Mesothelial cell of epicardium (in vitro differentiated cells): ENCODE data around the gene SELENOS. TPM values are rescaled to one million over a fixed set of nuclear protein-coding genes. Genes with fewer than 3 reads are reported as not detected.
A peak's percentile ranks its signal among the peaks of the same experiment; 100 is the strongest.

ENCODE experiments used
- DNase-seq, 2 experiments: peaks; one replicate each; pipeline ENCODE4 v3.0.0; 2021; ENCODE audit warnings: low spot score in 2 of 2; ENCODE audit not compliant: unreplicated experiment in 2 of 2
- H3K27ac Mint-ChIP-seq: 2 replicates; pipeline ENCODE4 v1.8.0; 2021; ENCODE audit warnings: mixed read lengths
- H3K27me3 Mint-ChIP-seq: 2 replicates; pipeline ENCODE4 v1.8.0; 2021; ENCODE audit warnings: low read depth, mixed read lengths
- H3K36me3 Mint-ChIP-seq: 2 replicates; pipeline ENCODE4 v1.8.0; 2021; ENCODE audit warnings: mixed read lengths
- H3K4me1 Mint-ChIP-seq: 2 replicates; pipeline ENCODE4 v1.8.0; 2021; ENCODE audit warnings: mixed read lengths
- H3K4me3 Mint-ChIP-seq: 2 replicates; pipeline ENCODE4 v1.8.0; 2021; ENCODE audit warnings: mild to moderate bottlenecking, moderate library complexity, mixed read lengths
- H3K9me3 Mint-ChIP-seq: 2 replicates; pipeline ENCODE4 v1.8.0; 2021; ENCODE audit warnings: mixed read lengths
- total RNA-seq: library from RNA; stranded (reverse); gene quantifications from 3 replicates; pipeline ENCODE4 v1.2.1, GENCODE V29; 2021
- TF ChIP-seq, protein P1 (sequence below): fragments of 200-600 bp; sonication (generic); IDR thresholded peaks from one replicate; pipeline ENCODE4 v1.5.0; 2021; ENCODE audit warnings: antibody characterized with exemption; ENCODE audit not compliant: unreplicated experiment

Gene SELENOS
- total RNA-seq, 1 donor from 2014 or later, result 38.1 TPM

- TF ChIP-seq, protein P1, sequence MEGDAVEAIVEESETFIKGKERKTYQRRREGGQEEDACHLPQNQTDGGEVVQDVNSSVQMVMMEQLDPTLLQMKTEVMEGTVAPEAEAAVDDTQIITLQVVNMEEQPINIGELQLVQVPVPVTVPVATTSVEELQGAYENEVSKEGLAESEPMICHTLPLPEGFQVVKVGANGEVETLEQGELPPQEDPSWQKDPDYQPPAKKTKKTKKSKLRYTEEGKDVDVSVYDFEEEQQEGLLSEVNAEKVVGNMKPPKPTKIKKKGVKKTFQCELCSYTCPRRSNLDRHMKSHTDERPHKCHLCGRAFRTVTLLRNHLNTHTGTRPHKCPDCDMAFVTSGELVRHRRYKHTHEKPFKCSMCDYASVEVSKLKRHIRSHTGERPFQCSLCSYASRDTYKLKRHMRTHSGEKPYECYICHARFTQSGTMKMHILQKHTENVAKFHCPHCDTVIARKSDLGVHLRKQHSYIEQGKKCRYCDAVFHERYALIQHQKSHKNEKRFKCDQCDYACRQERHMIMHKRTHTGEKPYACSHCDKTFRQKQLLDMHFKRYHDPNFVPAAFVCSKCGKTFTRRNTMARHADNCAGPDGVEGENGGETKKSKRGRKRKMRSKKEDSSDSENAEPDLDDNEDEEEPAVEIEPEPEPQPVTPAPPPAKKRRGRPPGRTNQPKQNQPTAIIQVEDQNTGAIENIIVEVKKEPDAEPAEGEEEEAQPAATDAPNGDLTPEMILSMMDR, result no peak
- no peak overlapping the region for H3K27ac Mint-ChIP-seq
- no peaks in the 10 kb centered on the region for H3K9me3 Mint-ChIP-seq
- no peaks in the 10 kb centered on the region for H3K36me3 Mint-ChIP-seq
- H3K4me1 Mint-ChIP-seq, result no peaks in the 10 kb centered on the region
- H3K27me3 Mint-ChIP-seq, result peaks cover 2% of the 10 kb centered on the region
- DNase-seq, result no peak
- no peak overlapping the region for H3K4me3 Mint-ChIP-seq
Measured at GRCh38 chr15:101307897-101308603, 30.8 kb upstream of the SELENOS start.

GRCh38 chr15:101307048-101307896 lies 30.0 kb upstream of the SELENOS start:
- Mint-ChIP-seq H3K4me3 (no peak overlapping the region), H3K27ac (no peak overlapping the region), H3K9me3 (no peaks in the 10 kb centered on the region), H3K4me1 (no peaks in the 10 kb centered on the region), H3K27me3 (peaks cover 2% of the 10 kb centered on the region), H3K36me3 (no peaks in the 10 kb centered on the region)
- TF ChIP-seq, protein P1, result no peak
- DNase-seq, result peak in 1 of 2 experiments; percentile 13

DNA sequence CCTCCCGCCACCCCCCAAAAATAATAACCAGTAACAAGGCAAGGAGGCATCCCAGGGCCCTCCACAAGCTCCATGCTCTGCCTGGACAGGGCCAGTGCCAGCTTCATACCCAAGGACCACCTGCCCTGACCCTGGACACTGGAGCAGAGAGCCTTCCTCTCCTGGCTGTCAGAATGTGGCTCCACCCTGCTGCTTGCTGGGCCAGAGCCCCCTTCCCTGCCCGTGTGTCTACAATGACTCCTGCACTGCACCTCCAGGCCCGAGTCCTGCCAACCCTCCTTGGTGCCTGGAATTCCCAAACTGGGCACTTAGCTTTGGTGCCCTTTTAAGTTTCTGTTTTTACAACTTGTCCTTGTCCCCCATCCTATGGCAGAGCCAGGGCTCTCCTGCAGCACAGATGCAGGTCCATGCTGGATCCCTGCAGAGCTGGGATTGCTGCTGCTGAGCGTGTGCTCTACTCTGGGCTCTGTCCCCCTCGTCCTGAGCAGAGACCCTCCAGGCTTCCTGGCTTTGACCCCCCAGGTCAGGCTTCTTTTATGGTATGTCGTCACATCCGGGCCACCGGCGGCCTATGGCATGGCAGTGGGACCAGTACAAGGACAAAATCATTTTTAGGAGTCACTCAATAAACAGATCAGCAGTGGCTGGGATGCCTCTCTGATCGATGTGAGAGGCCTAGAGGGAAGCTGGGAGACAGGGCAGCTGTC lies 29.2 kb upstream of the SELENOS start:
- Mint-ChIP-seq H3K4me3 (no peak overlapping the region), H3K4me1 (no peaks in the 10 kb centered on the region), H3K9me3 (no peaks in the 10 kb centered on the region), H3K27me3 (no peaks in the 10 kb centered on the region), H3K27ac (no peak overlapping the region), H3K36me3 (no peaks in the 10 kb centered on the region)
- TF ChIP-seq, protein P1, result no peak
- peak in 1 of 2 experiments; percentile 6 for DNase-seq

GRCh38 chr15:101305820-101306255 lies 28.6 kb upstream of the SELENOS start:
- Mint-ChIP-seq H3K9me3 (no peaks in the 10 kb centered on the region), H3K27me3 (no peaks in the 10 kb centered on the region), H3K27ac (no peak overlapping the region), H3K4me1 (no peaks in the 10 kb centered on the region), H3K36me3 (no peaks in the 10 kb centered on the region), H3K4me3 (no peak overlapping the region)
- TF ChIP-seq, protein P1, result no peak
- no peak for DNase-seq

DNA sequence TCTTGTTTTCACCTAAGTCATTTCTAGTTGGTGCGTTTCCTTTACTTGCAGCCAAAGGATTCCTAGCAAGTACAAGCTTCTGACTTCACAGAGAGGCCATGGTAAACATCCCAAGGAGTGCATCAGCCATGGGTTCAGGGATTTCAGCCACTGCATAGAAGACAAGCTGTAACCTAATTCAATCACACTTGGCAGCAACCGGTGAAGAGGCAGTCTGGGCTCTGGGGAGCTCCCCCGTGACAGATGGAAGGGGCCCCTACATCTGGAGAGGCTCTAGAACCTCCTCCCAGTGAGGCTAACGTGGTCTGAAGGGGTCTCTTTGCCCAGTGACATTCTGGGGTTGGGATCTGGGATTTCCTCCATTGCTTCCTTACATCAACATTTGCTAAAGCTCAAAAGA lies 26.1 kb upstream of the SELENOS start:
- TF ChIP-seq, protein P1, result no peak
- Mint-ChIP-seq H3K4me1 (no peaks in the 10 kb centered on the region), H3K27me3 (no peaks in the 10 kb centered on the region), H3K4me3 (no peak overlapping the region), H3K36me3 (no peaks in the 10 kb centered on the region), H3K9me3 (no peaks in the 10 kb centered on the region), H3K27ac (no peak overlapping the region)
- peak in 1 of 2 experiments; percentile 25 for DNase-seq
